GM21515 (cell line): ENCODE data around the gene MTMR12.
"Not testable (repeated sequence)": the region's sequence is repeated elsewhere in the genome, so short reads cannot be mapped to it uniquely, and the experiment has no call there.

Source experiments
- ATAC-seq: cut with Tn5 transposase; IDR thresholded peaks from one replicate; pipeline ENCODE4 v1.9.1; 2021; ENCODE audit not compliant: unreplicated experiment

Gene MTMR12

GRCh38 chr5:32241034-32241783 is 71.5 kb downstream of the MTMR12 start:
- ATAC-seq = no peak

GRCh38 chr5:32239385-32239784 is 73.4 kb downstream of the MTMR12 start:
- no peak for ATAC-seq

- no peak for ATAC-seq
These were observed 78.9 kb downstream of the MTMR12 start for GRCh38 chr5:32233696-32234447.

GRCh38 chr5:32233220-32233695 is 79.5 kb downstream of the MTMR12 start:
- no peak for ATAC-seq

GRCh38 chr5:32232441-32233219 is 80.1 kb downstream of the MTMR12 start:
- ATAC-seq = peak; percentile 81

- ATAC-seq = no peak
These were observed 80.8 kb downstream of the MTMR12 start for GRCh38 chr5:32231929-32232328.

GRCh38 chr5:32231241-32231640 is 81.5 kb downstream of the MTMR12 start:
- no peak for ATAC-seq

GRCh38 chr5:32230356-32231099 is 82.2 kb downstream of the MTMR12 start:
- no peak for ATAC-seq

- ATAC-seq = no peak
These were observed 83.2 kb downstream of the MTMR12 start for GRCh38 chr5:32229586-32229985.

- no peak for ATAC-seq
These were observed 83.9 kb downstream of the MTMR12 start for GRCh38 chr5:32228816-32229215.

- no peak for ATAC-seq
These were observed 87.3 kb downstream of the MTMR12 start for GRCh38 chr5:32225445-32225844.

GRCh38 chr5:32223972-32224609 is 88.6 kb downstream of the MTMR12 start:
- no peak for ATAC-seq

GRCh38 chr5:32222723-32223470 is 89.8 kb downstream of the MTMR12 start:
- no peak for ATAC-seq

- no peak for ATAC-seq
These were observed 94.8 kb downstream of the MTMR12 start for GRCh38 chr5:32217886-32218396.

- not testable (repeated sequence) for ATAC-seq
These were observed 98.4 kb downstream of the MTMR12 start for GRCh38 chr5:32214344-32214743.

- ATAC-seq = no peak
These were observed 102.6 kb downstream of the MTMR12 start for GRCh38 chr5:32210151-32210550.

GRCh38 chr5:32208837-32209236 is 103.9 kb downstream of the MTMR12 start:
- not testable (repeated sequence) for ATAC-seq

GRCh38 chr5:32207355-32207634 is 105.4 kb downstream of the MTMR12 start:
- no peak for ATAC-seq

GRCh38 chr5:32206509-32207354 is 106.0 kb downstream of the MTMR12 start:
- peak; percentile 44 for ATAC-seq
